ENCODE data around the gene GRAP. TPM values are rescaled to one million over a fixed set of nuclear protein-coding genes. Genes with fewer than 3 reads are reported as not detected.

GRAP gene
- total RNA-seq, 4 donors from 2014 or later = 5.5 to 19.8 (median 10.5) TPM

GRCh38 chr17:18978655-18979054, 68.1 kb downstream of the GRAP start:
- no peak for DNase-seq
- no peak overlapping the region for H3K4me3 ChIP-seq (replicated peaks in 1 of 3)
- H3K4me1 ChIP-seq = no peaks in the 10 kb centered on the region
- intact Hi-C loops (cut with DNase I) = no loop called here
- 94 to 100% methylated on average over 5 to 6 of the region's 17 CpGs for WGBS, 2 donors
- TF ChIP-seq POLR2A (IDR thresholded peaks at IDR 0.05) (no peak), CTCF (IDR thresholded peaks at IDR 0.05) (no peak)
- H3K36me3 ChIP-seq = peaks cover 10% of the 10 kb centered on the region in 2 donors
- no peak overlapping the region for H3K27ac ChIP-seq
- no peaks in the 10 kb centered on the region for H3K9me3 ChIP-seq
- no peaks in the 10 kb centered on the region for H3K27me3 ChIP-seq

GRCh38 chr17:18978050-18978449, 68.7 kb downstream of the GRAP start:
- intact Hi-C loops (cut with DNase I) = no loop called here
- no peak overlapping the region for H3K27ac ChIP-seq

GRCh38 chr17:18977646-18978045, 69.1 kb downstream of the GRAP start:
- TF ChIP-seq CTCF (IDR thresholded peaks at IDR 0.05) = no peak
- no peak for TF ChIP-seq POLR2A (IDR thresholded peaks at IDR 0.05)
- H3K4me3 ChIP-seq (replicated peaks in 1 of 3) = no peak overlapping the region
- H3K27ac ChIP-seq = no peak overlapping the region
- peaks cover 10% of the 10 kb centered on the region in 2 donors for H3K36me3 ChIP-seq
- 93 to 96% methylated on average over 12 to 13 of the region's 19 CpGs for WGBS, 2 donors
- H3K4me1 ChIP-seq = no peaks in the 10 kb centered on the region
- intact Hi-C loops (cut with DNase I) = no loop called here
- no peaks in the 10 kb centered on the region for H3K27me3 ChIP-seq
- DNase-seq = no peak
- H3K9me3 ChIP-seq = no peaks in the 10 kb centered on the region

More at GRCh38 chr17:18978050-18978449, 68.7 kb downstream of the GRAP start:
- Histone ChIP-seq H3K36me3 (peaks cover 10% of the 10 kb centered on the region in 2 donors), H3K9me3 (no peaks in the 10 kb centered on the region), H3K4me1 (no peaks in the 10 kb centered on the region), H3K27me3 (no peaks in the 10 kb centered on the region), H3K4me3 (replicated peaks in 1 of 3) (no peak overlapping the region)
- no peak for TF ChIP-seq POLR2A (IDR thresholded peaks at IDR 0.05)
- no peak for TF ChIP-seq CTCF (IDR thresholded peaks at IDR 0.05)
- DNase-seq = no peak
- no CpG with 5 or more reads among the region's 13 CpGs for WGBS, 2 donors

- TF ChIP-seq CTCF (IDR thresholded peaks at IDR 0.05) (no peak), POLR2A (IDR thresholded peaks at IDR 0.05) (no peak)
- Histone ChIP-seq H3K4me1 (no peaks in the 10 kb centered on the region), H3K27me3 (no peaks in the 10 kb centered on the region), H3K27ac (no peak overlapping the region), H3K9me3 (no peaks in the 10 kb centered on the region), H3K4me3 (replicated peaks in 1 of 3) (no peak overlapping the region), H3K36me3 (peaks cover 10% of the 10 kb centered on the region in 2 donors)
- no peak for DNase-seq
- WGBS, 2 donors = 96 to 100% methylated on average over 4 of the region's 4 CpGs
- intact Hi-C loops (cut with DNase I) = no loop called here
Observed at GRCh38 chr17:18977021-18977420, 69.7 kb downstream of the GRAP start.

- Histone ChIP-seq H3K36me3 (peaks cover 10% of the 10 kb centered on the region in 2 donors), H3K4me3 (replicated peaks in 1 of 3) (no peak overlapping the region), H3K27ac (no peak overlapping the region), H3K4me1 (no peaks in the 10 kb centered on the region), H3K27me3 (no peaks in the 10 kb centered on the region), H3K9me3 (no peaks in the 10 kb centered on the region)
- no peak for TF ChIP-seq CTCF (IDR thresholded peaks at IDR 0.05)
- TF ChIP-seq POLR2A (IDR thresholded peaks at IDR 0.05) = no peak
- no peak for DNase-seq
- 64 to 68% methylated on average over 4 of the region's 4 CpGs for WGBS, 2 donors
- intact Hi-C loops (cut with DNase I) = no loop called here
Observed at GRCh38 chr17:18976201-18976600, 70.6 kb downstream of the GRAP start.
